ENCODE results near the gene ASNSD1. TPM values are rescaled to one million over a fixed set of nuclear protein-coding genes. Genes with fewer than 3 reads are reported as not detected.
"Not testable (repeated sequence)": the region's sequence is repeated elsewhere in the genome, so short reads cannot be mapped to it uniquely, and the experiment has no call there.

The ASNSD1 gene
- total and polyA plus RNA-seq, 10 donors = 28.1 to 50.8 (median 32.8) TPM

- DNase-seq = no peak
- Histone ChIP-seq H3K27me3 (replicated peaks in 1 of 7) (no peaks in the 10 kb centered on the region), H3K4me1 (peaks cover 0 to 34% (median 11%) of the 10 kb centered on the region in 6 donors), H3K4me3 (no peak overlapping the region), H3K27ac (no peak overlapping the region), H3K9me3 (no peaks in the 10 kb centered on the region), H3K36me3 (peaks cover 0 to 11% (median under 1%) of the 10 kb centered on the region in 6 donors)
- 60 to 76% (median 64%) methylated on average over 2 of the region's 2 CpGs for WGBS, 5 donors
- intact Hi-C loops (cut with DNase I; ENCODE audit: low total_unique reads) = no loop called here
- TF ChIP-seq POLR2AphosphoS5 (IDR thresholded peaks at IDR 0.05) (no peak), POLR2A (IDR thresholded peaks at IDR 0.05) (no peak), CTCF (IDR thresholded peaks at IDR 0.05 in 8 of 11, conservative IDR thresholded peaks at IDR 0.05 in 3 of 11) (no peak)
Measured at GRCh38 chr2:189685540-189686229, 24.4 kb downstream of the ASNSD1 start.

- H3K36me3 ChIP-seq = peaks cover 0 to 22% (median 2%) of the 10 kb centered on the region in 6 donors
- 43 to 83% (median 71%) methylated on average over 1 of the region's 1 CpG for WGBS, 5 donors
- H3K27ac ChIP-seq; intact Hi-C loops (cut with DNase I; ENCODE audit: low total_unique reads); H3K4me3 ChIP-seq; DNase-seq; H3K9me3 ChIP-seq; H3K27me3 ChIP-seq (replicated peaks in 1 of 7): not testable (repeated sequence)
- H3K4me1 ChIP-seq = peaks cover 0 to 28% (median 9%) of the 10 kb centered on the region in 6 donors
Measured at GRCh38 chr2:189687796-189688195, 26.5 kb downstream of the ASNSD1 start.

GRCh38 chr2:189696223-189696622 lies 35.0 kb downstream of the ASNSD1 start:
- Histone ChIP-seq H3K4me1 (peaks cover 0 to 12% (median 4%) of the 10 kb centered on the region in 6 donors), H3K4me3 (no peak overlapping the region), H3K9me3 (no peaks in the 10 kb centered on the region), H3K27ac (no peak overlapping the region), H3K27me3 (replicated peaks in 1 of 7) (no peaks in the 10 kb centered on the region), H3K36me3 (peaks cover 0 to 17% (median 0%) of the 10 kb centered on the region in 6 donors)
- intact Hi-C loops (cut with DNase I; ENCODE audit: low total_unique reads) = loop anchor here (5.0 kb wide), 1 partner anchor 34 kb away; the partner anchor contains the start of gene ASNSD1
- WGBS, 5 donors = 89 to 95% (median 92%) methylated on average over 3 of the region's 3 CpGs
- no peak for TF ChIP-seq POLR2A (IDR thresholded peaks at IDR 0.05)
- no peak for TF ChIP-seq CTCF (IDR thresholded peaks at IDR 0.05 in 8 of 11, conservative IDR thresholded peaks at IDR 0.05 in 3 of 11)
- TF ChIP-seq POLR2AphosphoS5 (IDR thresholded peaks at IDR 0.05) = no peak
- DNase-seq = no peak

GRCh38 chr2:189698020-189698887 lies 37.0 kb downstream of the ASNSD1 start:
- peaks cover 0 to 12% (median 4%) of the 10 kb centered on the region in 6 donors for H3K4me1 ChIP-seq
- no peak overlapping the region for H3K4me3 ChIP-seq
- WGBS, 5 donors = 38 to 54% (median 42%) methylated on average over 6 of the region's 6 CpGs
- DNase-seq = no peak
- H3K36me3 ChIP-seq = peaks cover 0 to 6% (median 0%) of the 10 kb centered on the region in 6 donors
- peak overlapping the region in 1 of 8 donors; percentile 34 for H3K27ac ChIP-seq
- no peaks in the 10 kb centered on the region for H3K9me3 ChIP-seq
- H3K27me3 ChIP-seq (replicated peaks in 1 of 7) = no peaks in the 10 kb centered on the region
- TF ChIP-seq POLR2AphosphoS5 (IDR thresholded peaks at IDR 0.05) (no peak), CTCF (IDR thresholded peaks at IDR 0.05 in 8 of 11, conservative IDR thresholded peaks at IDR 0.05 in 3 of 11) (peak in 10 of 11 experiments; percentile 15 to 78 (median 64))
- intact Hi-C loops (cut with DNase I; ENCODE audit: low total_unique reads) = loop anchor here (5.0 kb wide), 1 partner anchor 36 kb away; the partner anchor contains the start of gene ASNSD1

All from spleen (tissue), 11 donors.